ENCODE measurements around the gene CPD.
"Not testable (repeated sequence)": the region's sequence is repeated elsewhere in the genome, so short reads cannot be mapped to it uniquely, and the experiment has no call there.

The CPD gene

GRCh38 chr17:30388321-30389179 lies 9.8 kb downstream of the CPD start:
- DNase-seq (ENCODE audit: low spot score): no peak

- no peak for DNase-seq (ENCODE audit: low spot score)
Observed at GRCh38 chr17:30389756-30390300, 11.1 kb downstream of the CPD start.

- DNase-seq (ENCODE audit: low spot score): no peak
Observed at GRCh38 chr17:30391534-30391933, 12.8 kb downstream of the CPD start.

- no peak for DNase-seq (ENCODE audit: low spot score)
Observed at GRCh38 chr17:30393491-30393890, 14.8 kb downstream of the CPD start.

- DNase-seq (ENCODE audit: low spot score): no peak
Observed at GRCh38 chr17:30393911-30394867, 15.5 kb downstream of the CPD start.

- no peak for DNase-seq (ENCODE audit: low spot score)
Observed at GRCh38 chr17:30395398-30396022, 16.8 kb downstream of the CPD start.

- DNase-seq (ENCODE audit: low spot score): no peak
Observed at GRCh38 chr17:30396129-30396528, 17.4 kb downstream of the CPD start.

- no peak for DNase-seq (ENCODE audit: low spot score)
Observed at GRCh38 chr17:30396612-30397011, 17.9 kb downstream of the CPD start.

- DNase-seq (ENCODE audit: low spot score): no peak
Observed at GRCh38 chr17:30398328-30399041, 19.8 kb downstream of the CPD start.

- DNase-seq (ENCODE audit: low spot score): no peak
Observed at GRCh38 chr17:30401097-30401496, 22.4 kb downstream of the CPD start.

GRCh38 chr17:30405161-30405560 lies 26.4 kb downstream of the CPD start:
- no peak for DNase-seq (ENCODE audit: low spot score)

- not testable (repeated sequence) for DNase-seq (ENCODE audit: low spot score)
Observed at GRCh38 chr17:30410627-30411026, 31.9 kb downstream of the CPD start.

GRCh38 chr17:30412008-30412496 lies 33.3 kb downstream of the CPD start:
- DNase-seq (ENCODE audit: low spot score): not testable (repeated sequence)

GRCh38 chr17:30413109-30413508 lies 34.4 kb downstream of the CPD start:
- no peak for DNase-seq (ENCODE audit: low spot score)

GRCh38 chr17:30414486-30414885 lies 35.8 kb downstream of the CPD start:
- no peak for DNase-seq (ENCODE audit: low spot score)

- DNase-seq (ENCODE audit: low spot score): no peak
Observed at GRCh38 chr17:30415491-30415890, 36.8 kb downstream of the CPD start.

- not testable (repeated sequence) for DNase-seq (ENCODE audit: low spot score)
Observed at GRCh38 chr17:30418070-30418469, 39.3 kb downstream of the CPD start.

- DNase-seq (ENCODE audit: low spot score): no peak
Observed at GRCh38 chr17:30421592-30421991, 42.9 kb downstream of the CPD start.

GRCh38 chr17:30422171-30422570 lies 43.4 kb downstream of the CPD start:
- DNase-seq (ENCODE audit: low spot score): no peak

- no peak for DNase-seq (ENCODE audit: low spot score)
Observed at GRCh38 chr17:30424471-30424870, 45.7 kb downstream of the CPD start.

- no peak for DNase-seq (ENCODE audit: low spot score)
Observed at GRCh38 chr17:30426292-30426691, 47.6 kb downstream of the CPD start.
